Psoas muscle (tissue), 8 donors: ENCODE measurements around the gene SPATA6. TPM values are rescaled to one million over a fixed set of nuclear protein-coding genes. Genes with fewer than 3 reads are reported as not detected.
"Not testable (repeated sequence)": the region's sequence is repeated elsewhere in the genome, so short reads cannot be mapped to it uniquely, and the experiment has no call there.

Source experiments
- ATAC-seq, 4 donors: fragments of 200-7000 bp; cut with Tn5 transposase; one replicate each; pipeline ENCODE4 v1.9.1; 2020; ENCODE audit warnings: moderate library complexity in 3 of 4, mild to moderate bottlenecking in 2 of 4
- DNase-seq, 2 donors: peaks; one replicate each; pipeline ENCODE4 v3.0.0-alpha.2; 2020
- H3K27ac ChIP-seq: fragments of 200-600 bp; one replicate; pipeline ENCODE4 v1.8.0; 2022
- H3K27me3 ChIP-seq, 3 donors: fragments of 200-600 bp in 1 of 3; one replicate each; pipeline versions ENCODE4 v1.6.1 to v1.8.0; 2013 to 2022; ENCODE audit warnings: low read length in 2 of 3, mild to moderate bottlenecking in 2 of 3, moderate library complexity in 1 of 3; ENCODE audit not compliant: insufficient read depth in 3 of 3
- H3K36me3 ChIP-seq, 2 donors: fragments of 200-600 bp in 1 of 2; one replicate each; pipeline versions ENCODE4 v1.6.1 to v1.8.0; 2013 to 2022; ENCODE audit warnings: low read depth in 1 of 2, mild to moderate bottlenecking in 1 of 2, moderate library complexity in 1 of 2; ENCODE audit not compliant: insufficient read depth in 1 of 2
- H3K4me1 ChIP-seq: fragments of 200-600 bp; one replicate; pipeline ENCODE4 v1.8.0; 2022
- H3K4me3 ChIP-seq: fragments of 200-600 bp; one replicate; pipeline ENCODE4 v1.8.0; 2022; ENCODE audit warnings: mild to moderate bottlenecking
- H3K9me3 ChIP-seq: fragments of 200-600 bp; one replicate; pipeline ENCODE4 v1.8.0; 2022
- CTCF ChIP-seq: fragments of 200-600 bp; IDR thresholded peaks from one replicate; pipeline ENCODE4 v1.8.0; 2022; ENCODE audit warnings: antibody characterized with exemption
- WGBS, 3 donors: extraction: QIAGEN DNeasy Blood & Tissue Kit; methylation state at CpG; one replicate each; pipeline versions ENCODE4 v1.1.6 to v1.1.7; 2013; 5-methylcytosine and 5-hydroxymethylcytosine counted together
- intact Hi-C, 2 donors: fragments of 100-400 bp; cut with DNase I; formaldehyde crosslinking; loops; one replicate each; pipeline versions ENCODE4 v1.11.0 to v1.14.2; 2022
- polyA plus RNA-seq, 3 donors: library from polyadenylated mRNA; stranded (reverse); fragments of 200-250 nt; gene quantifications; one replicate each; pipeline ENCODE4 v1.2.3, GENCODE V29; 2013
- total RNA-seq, 4 donors: library from RNA; stranded (reverse); fragmentation: NEBNext Ultra II Directional in 2 of 4; extraction: Animal tissue kit (Norgen Biotek cat#: 25700) in 2 of 4; gene quantifications; one replicate each; pipeline versions ENCODE4 v1.2.1 to v1.2.4, GENCODE V29; 2021 to 2023
- donor health status: healthy with polysubstance abuse.
- donor health status: DM: no; HTN: no; CAD: no; lungs with moderate emphysema.
- donor health status: Bipolar disorder and iron deficiency.
- donor health status: healthy.
- donor health status: DM: yes; HTN: yes; CAD: no.
- donor health status: DM: no; HTN: no; CAD: no.
- donor health status: DM: no; HTN: no; CAD: no.
- donor health status: DM: yes; HTN: yes; CAD: no.

SPATA6 gene
- total and polyA plus RNA-seq, 7 donors, result 0.63 to 5.3 (median 3.0) TPM

- intact Hi-C loops, result no loop called here
- H3K36me3 ChIP-seq, result no peaks in the 10 kb centered on the region
- no peaks in the 10 kb centered on the region for H3K9me3 ChIP-seq
- ATAC-seq (no peak), DNase-seq (no peak)
- H3K27ac ChIP-seq, result no peak overlapping the region
- no peaks in the 10 kb centered on the region for H3K4me1 ChIP-seq
- no peak overlapping the region for H3K4me3 ChIP-seq
- TF ChIP-seq CTCF, result no peak
- H3K27me3 ChIP-seq, result no peaks in the 10 kb centered on the region
Observed at GRCh38 chr1:48480504-48480903, 8.5 kb upstream of the SPATA6 start.

DNA sequence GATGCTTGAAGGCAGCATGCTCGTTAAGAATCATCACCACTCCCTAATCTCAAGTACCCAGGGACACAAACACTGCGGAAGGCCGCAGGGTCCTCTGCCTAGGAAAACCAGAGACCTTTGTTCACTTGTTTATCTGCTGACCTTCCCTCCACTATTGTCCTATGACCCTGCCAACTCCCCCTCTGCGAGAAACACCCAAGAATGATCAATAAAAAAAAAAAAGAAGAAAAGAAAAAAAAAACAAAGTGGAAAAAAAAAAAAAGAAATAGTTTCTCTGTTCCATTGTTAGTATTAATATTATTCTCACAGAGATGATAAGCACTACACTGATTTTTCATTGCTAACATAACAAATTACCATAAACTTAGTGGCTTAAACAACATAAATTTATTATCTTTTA, 8.0 kb upstream of the SPATA6 start:
- H3K27ac ChIP-seq, H3K9me3 ChIP-seq, H3K4me1 ChIP-seq, DNase-seq, intact Hi-C loops, H3K4me3 ChIP-seq, H3K36me3 ChIP-seq, H3K27me3 ChIP-seq, ATAC-seq: not testable (repeated sequence)
- 51 to 100% (median 60%) methylated on average over 1 to 2 of the region's 4 CpGs for WGBS, 3 donors

DNA sequence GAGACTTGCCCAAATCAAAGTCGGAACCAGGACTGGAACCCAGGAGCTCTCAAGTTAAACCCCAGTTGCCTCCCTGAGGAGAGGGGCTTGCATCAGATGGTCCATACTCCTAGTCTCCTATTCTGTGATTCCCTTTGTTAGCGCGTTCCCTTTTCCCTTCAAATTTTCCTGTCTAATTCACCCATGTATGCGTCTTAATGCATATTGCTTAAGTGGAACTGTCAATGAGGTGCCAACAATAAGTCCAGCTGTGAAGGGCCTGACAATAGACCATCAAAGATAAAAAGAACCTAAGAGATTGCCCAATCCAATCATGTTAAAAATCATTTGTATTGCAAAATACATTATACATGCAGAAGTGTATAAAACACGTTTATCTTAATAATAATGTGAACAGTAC, 634 bp upstream of the SPATA6 start:
- no peak for ATAC-seq
- H3K9me3 ChIP-seq, result no peaks in the 10 kb centered on the region
- no peaks in the 10 kb centered on the region for H3K36me3 ChIP-seq
- H3K27ac ChIP-seq, result peak overlapping the region; percentile 79
- peak overlapping the region; percentile 84 for H3K4me3 ChIP-seq
- H3K4me1 ChIP-seq, result peaks cover 13% of the 10 kb centered on the region
- no peak for DNase-seq
- H3K27me3 ChIP-seq, result no peaks in the 10 kb centered on the region
- intact Hi-C loops, result no loop called here
- TF ChIP-seq CTCF, result no peak
- 49 to 56% (median 50%) methylated on average over 5 of the region's 5 CpGs for WGBS, 3 donors

DNA sequence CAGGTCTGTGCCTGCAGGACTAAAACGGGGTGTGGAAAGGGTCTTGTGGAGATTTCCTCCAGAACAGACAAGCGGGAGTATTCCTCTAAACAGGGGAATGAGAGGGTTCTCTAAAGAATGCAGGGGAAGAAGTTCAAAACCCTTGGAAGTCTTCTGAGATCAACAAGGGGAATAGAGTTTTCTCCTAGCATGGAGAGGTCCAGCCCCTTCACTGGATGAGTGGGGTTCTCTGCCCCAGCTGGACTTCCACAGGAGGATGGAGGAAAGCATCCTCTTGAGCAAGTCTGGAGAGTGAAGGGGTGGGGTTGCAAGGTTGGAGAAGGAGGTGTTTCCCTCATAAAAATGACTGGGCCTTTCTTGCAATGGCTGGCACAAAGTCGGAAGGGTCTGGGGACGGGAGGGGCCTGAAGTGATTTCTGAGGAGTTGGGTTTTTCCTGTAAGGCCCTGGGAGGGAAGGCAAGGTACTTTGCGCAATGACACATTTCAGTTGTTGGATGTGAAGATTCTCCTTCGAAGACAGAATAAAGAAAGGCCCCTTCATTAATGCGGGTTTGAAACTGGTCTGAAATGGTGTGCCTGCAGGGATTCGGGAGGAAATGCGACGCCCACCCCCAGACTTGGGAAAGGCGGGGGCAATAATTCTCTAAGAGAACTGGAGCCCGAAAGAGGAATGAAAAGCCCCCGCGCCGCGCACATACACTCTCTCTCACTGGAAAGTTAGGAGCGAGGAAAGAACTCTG, 884 bp downstream of the SPATA6 start:
- H3K36me3 ChIP-seq, result no peaks in the 10 kb centered on the region
- peaks cover 13% of the 10 kb centered on the region for H3K4me1 ChIP-seq
- peak overlapping the region; percentile 79 for H3K27ac ChIP-seq
- no peaks in the 10 kb centered on the region for H3K9me3 ChIP-seq
- ATAC-seq, result peak in 1 of 4 donors; percentile 18
- DNase-seq, result peak; percentile 33 to 66
- TF ChIP-seq CTCF, result no peak
- peak overlapping the region; percentile 84 for H3K4me3 ChIP-seq
- H3K27me3 ChIP-seq, result no peaks in the 10 kb centered on the region
- intact Hi-C loops, result no loop called here
- WGBS, 3 donors, result 10 to 14% (median 12%) methylated on average over 17 of the region's 17 CpGs

DNA sequence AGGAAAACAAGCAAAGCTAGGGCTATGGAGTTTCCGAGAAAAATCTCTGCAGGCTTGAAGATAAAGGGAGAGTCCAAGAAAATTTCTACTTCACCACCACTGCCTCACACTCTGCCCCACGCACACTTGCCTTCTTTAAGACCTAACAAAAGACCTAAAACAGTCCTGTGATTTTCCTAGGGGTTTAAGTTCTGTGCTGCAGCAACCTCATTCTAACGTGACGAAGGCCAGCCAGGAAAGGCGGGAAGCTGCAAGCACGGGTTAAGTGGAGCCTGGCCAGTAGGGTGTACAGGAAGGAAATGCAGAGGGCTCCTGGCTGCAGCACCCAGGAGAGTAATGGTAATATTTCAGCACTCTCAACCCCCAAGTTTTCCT, 1.5 kb downstream of the SPATA6 start:
- Histone ChIP-seq H3K27me3 (no peaks in the 10 kb centered on the region), H3K27ac (peak overlapping the region; percentile 79), H3K4me1 (peaks cover 13% of the 10 kb centered on the region), H3K9me3 (no peaks in the 10 kb centered on the region), H3K36me3 (no peaks in the 10 kb centered on the region), H3K4me3 (peak overlapping the region; percentile 84)
- intact Hi-C loops, result no loop called here
- peak; percentile 26 to 57 for DNase-seq
- ATAC-seq, result no peak
- TF ChIP-seq CTCF, result no peak
- 3 to 9% (median 7%) methylated on average over 6 of the region's 6 CpGs for WGBS, 3 donors
